HG02943 (cell line): ENCODE measurements around the gene TIMP2.
"Not testable (repeated sequence)": the region's sequence is repeated elsewhere in the genome, so short reads cannot be mapped to it uniquely, and the experiment has no call there.

Experiments used
- ATAC-seq: cut with Tn5 transposase; IDR thresholded peaks from one replicate; pipeline ENCODE4 v1.9.1; 2021; ENCODE audit warnings: mild to moderate bottlenecking, low read depth, moderate library complexity; ENCODE audit not compliant: unreplicated experiment

The TIMP2 gene

DNA sequence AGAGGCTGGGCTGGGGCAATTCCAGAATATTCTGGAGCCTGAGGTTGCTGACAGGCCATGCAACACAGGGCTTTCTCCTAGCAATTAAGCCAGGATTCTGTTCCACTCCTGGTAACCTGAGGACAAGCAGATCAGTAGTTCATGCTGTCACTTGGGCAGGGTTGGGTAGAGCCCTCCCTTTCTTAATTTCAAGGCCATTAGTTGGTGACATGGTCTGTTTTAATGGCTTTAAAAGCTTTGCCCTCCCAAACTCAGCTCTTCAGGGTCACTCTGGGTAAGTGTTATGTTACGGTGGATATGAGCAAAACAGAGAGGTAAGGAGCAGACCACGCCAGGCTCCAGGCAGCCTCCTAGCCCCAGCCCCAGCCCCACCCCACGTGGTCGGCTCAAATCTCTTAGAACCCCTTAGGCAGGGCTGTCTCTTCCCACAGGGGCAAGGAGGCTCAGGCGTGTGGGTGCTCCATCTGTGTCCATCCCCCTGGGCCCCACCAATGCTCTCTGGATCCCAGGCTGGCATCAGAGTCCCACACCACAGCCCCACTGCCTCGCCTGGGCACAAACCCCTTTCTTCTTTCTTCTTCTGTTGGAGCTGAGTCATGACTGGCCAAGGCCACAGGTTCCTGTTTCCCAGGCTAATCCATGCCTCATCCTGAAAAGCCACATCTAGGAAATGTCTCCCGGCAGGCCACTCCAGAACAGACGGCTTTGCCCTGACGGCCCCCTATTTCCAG lies 49.7 kb downstream of the TIMP2 start:
- ATAC-seq: no peak

DNA sequence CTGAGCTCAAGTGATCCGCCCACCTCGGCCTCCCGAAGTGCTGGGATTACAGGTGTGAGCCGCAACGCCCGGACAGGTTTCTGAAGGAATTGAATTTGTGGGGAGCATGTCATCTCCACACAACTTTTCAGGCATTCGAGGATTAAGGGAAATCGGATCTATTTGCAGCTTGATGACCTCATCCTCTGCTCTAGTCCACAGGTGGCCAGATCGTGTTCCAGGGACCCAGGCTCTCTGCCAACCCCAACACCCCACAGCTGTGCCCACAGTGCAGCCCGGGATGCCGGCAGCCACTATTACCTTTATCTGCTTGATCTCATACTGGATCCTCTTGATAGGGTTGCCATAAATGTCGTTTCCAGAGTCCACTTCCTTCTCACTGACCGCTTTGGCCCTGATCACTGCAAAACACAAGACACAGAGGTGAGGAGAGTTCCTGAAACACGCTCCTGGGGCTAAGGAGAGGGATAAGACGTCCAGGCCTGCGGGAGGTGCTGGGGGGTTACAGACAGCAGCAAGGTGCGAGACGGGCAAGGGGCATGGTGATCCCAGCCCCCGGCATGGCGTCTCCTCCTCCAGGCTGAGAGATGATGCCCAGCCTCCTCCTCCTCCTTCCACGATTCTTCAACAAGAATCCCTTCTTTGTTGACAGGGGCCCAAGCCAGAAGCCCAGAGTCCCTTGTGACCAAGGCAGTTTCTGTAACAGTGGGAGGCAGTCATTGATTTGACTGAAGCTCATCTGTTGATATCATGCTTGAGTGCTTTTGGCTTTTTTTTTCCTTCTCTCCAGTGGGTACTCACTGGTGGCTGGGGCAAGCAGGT lies 51.5 kb downstream of the TIMP2 start:
- ATAC-seq: no peak

- ATAC-seq: no peak
Observed at GRCh38 chr17:78872486-78872885, 52.7 kb downstream of the TIMP2 start.

DNA sequence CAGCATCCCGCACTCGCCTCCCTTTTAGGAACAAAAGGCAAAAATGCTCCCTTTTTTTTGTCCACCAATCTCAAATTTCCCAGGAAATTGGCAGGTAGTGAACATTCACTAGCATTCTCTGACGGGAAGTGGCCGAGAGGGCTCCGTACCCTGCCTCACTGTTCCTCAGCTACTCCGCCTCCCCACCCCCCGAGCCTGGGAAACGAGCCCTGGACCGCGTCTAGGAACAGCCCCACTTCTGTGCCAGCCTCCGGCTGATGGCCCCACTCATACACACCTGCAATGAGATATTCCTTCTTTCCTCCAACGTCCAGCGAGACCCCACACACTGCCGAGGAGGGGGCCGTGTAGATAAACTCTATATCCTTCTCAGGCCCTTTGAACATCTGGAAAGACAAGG lies 54.6 kb downstream of the TIMP2 start:
- ATAC-seq: no peak

GRCh38 chr17:78868391-78868790 lies 56.8 kb downstream of the TIMP2 start:
- ATAC-seq: no peak

DNA sequence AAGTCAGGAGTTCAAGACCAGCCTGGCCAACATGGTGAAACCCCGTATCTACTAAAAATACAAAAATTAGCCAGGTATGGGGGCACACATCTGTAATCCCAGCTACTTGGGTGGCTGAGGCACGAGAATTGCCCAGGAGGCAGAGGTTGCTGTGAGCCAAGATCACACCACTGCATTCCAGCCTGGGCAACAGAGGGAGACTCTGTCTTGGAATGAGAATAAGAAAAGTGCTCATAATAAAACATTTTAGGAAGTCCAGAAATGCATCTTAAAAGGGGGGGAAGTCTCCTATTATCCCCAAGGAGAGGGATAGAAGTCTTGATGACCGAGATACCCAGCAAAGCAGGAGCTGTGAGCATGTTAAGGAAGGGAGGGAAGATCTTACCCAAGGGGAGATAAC lies 58.1 kb downstream of the TIMP2 start:
- ATAC-seq: not testable (repeated sequence)

DNA sequence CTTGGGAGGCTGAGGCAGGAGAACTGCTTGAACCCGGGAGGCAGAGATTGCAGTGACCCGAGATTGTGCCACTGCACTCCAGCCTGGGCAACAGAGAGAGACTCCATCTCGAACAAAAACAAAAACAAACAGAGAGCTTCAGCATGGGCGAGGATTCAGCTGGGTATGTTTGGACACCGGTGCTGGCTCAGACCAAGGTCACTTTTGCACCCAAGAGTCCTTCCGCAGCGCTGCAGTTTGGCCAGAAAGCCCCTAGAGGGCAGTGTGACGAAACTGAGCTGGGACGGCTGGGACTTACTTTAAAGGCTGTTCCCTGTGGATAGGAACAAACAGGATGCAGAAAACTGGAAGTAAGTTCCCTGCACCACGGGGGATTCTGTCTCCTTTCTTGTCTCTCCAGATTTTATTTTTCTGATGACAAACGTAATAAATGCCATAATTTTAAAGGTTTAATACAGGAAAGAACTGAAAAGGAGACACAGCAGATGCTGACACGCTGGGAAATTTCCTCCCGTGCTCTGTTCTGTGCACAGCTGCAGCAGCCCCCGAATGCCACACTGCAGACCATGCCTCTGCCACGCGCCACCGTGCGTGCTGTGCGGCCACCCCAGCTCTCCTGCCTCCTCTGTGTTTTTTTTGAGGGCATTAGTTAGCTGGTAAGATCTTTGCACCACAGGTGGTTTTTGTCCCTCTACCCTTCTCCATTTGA lies 59.4 kb downstream of the TIMP2 start:
- no peak for ATAC-seq

GRCh38 chr17:78864117-78864516 lies 61.1 kb downstream of the TIMP2 start:
- no peak for ATAC-seq

- ATAC-seq: no peak
Observed at GRCh38 chr17:78862073-78863023, 62.8 kb downstream of the TIMP2 start.

DNA sequence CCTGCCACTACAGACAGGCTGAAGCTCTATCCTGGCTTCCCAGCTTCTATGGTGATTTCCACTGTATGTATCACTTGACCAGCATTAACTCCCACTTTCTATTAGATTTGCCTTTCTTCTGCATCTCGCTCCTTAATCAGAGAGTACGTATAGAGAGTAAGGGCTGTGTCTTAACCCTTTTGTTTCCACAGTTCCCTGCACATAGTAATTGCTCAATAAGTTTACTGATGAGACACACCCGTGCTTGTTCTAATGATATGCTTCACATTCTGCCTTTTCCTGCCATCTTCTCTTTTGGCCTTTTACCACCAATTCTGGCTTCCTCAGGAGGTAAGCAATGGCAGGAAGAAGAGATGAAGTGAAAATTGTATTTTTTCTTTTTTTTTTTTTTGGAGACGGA lies 64.0 kb downstream of the TIMP2 start:
- no peak for ATAC-seq

DNA sequence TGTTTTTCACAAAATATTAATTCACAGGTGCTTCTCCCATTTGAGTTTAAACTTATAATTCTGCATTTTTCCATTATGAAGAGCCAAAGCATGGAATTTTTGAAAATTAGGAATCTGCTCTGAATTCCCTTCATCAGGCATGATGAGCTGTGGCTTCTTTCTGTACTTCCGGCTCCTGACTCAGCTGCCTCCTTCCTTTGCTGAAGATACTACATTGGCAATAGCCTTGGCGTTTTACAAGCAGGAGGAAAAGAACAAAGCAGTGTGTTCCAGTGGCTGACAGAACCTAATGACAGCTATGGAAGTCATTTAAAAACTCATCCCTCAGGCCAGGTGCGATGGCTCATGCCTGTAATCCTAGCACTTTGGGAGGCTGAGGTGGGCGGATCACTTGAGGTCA lies 66.1 kb downstream of the TIMP2 start:
- ATAC-seq: no peak

DNA sequence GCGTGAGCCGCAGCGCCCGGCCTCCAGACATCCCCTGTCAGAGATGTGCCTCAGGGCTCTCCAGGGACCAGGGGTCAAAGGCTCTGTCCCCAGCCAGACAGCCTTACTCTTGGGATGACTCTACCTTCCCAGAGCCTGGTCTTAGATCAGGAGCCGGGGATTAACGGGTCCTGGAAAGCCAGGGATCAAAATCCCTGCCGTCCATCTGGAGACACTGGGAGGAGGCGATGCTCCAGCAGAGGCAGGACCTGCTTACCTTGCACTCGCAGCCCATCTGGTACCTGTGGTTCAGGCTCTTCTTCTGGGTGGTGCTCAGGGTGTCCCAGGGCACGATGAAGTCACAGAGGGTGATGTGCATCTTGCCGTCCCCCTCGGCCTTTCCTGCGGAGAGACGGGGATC lies 67.9 kb downstream of the TIMP2 start:
- ATAC-seq: no peak

GRCh38 chr17:78855561-78856165 lies 69.5 kb downstream of the TIMP2 start:
- no peak for ATAC-seq

DNA sequence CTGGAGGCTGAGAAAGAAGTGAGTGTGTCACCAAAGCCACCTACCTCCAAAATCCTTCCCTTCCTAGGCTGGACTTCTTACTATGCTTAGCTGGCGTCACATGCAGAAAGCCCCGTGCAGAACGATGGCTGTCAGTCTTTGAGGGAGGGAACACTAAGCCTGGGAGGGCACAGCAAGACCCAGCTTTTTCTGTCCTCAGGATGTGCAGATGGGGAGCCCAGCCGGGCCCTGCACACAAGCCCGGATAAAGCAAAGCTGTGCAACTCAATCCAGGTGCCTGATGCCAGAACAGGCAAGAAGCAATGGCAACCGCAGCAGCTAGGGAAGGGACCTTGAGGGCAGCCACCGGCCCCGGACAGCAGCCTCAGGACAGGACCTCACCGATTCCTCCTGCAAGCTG lies 70.7 kb downstream of the TIMP2 start:
- ATAC-seq: no peak

DNA sequence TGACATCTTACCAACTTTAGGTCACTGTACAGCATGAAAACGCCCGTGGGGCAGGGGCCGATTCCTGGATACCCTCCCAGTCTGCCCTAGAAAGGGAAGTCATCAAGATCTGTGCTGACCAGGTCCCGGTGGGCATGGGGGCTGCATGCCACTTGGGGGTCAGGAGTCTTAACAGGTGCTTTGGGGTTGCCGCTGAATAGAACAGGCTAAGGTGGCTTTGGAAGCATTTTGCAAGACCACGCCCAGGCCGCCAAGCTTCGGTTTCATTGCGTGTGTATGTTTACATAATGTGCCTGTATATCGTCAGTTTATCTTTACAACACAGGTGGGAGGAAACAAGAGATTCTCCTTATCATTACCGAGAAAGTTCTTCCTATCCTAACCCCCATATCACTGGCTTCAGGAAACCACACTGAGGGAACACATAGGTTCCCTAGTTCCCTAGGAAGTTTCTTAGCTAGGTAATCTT lies 71.2 kb downstream of the TIMP2 start:
- no peak for ATAC-seq

DNA sequence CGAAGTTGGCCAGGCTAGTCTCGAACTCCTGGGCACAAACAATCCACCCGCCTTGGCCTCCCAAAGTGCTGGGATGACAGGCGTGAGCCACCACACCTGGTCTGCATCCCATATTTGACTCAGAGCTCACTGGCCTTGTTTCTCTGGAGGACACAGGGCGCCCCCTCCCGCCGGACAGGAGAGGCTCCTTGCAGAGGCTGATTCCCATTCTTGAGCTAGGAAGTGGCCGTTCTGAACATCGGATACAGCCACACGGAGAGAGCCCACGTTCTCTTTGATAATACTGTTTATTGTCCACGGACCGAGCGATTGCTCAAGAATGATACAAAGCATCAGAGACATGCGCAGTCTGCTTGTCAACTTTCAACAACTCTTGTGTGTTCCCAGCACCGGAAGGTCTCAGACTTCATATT lies 72.5 kb downstream of the TIMP2 start:
- ATAC-seq: no peak

GRCh38 chr17:78849026-78849425 lies 76.2 kb downstream of the TIMP2 start:
- no peak for ATAC-seq

DNA sequence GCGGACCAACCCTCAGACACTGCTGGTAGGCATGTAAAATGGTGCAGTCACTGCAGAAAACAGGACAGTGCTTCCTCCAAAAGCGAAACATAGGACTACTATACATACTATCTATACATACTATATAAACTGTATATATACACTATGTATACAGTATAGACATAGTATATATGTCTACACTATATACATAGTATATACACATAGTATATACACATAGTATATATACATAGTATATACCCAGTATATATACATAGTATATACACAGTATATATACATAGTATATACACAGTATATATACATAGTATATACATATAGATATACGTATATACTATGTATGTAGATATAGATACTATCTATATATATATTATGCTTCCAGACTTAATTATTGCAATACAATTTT lies 78.1 kb downstream of the TIMP2 start:
- ATAC-seq: no peak

- no peak for ATAC-seq
Observed at GRCh38 chr17:78844301-78845005, 80.7 kb downstream of the TIMP2 start.
